GM12891 (cell line): ENCODE results near the gene ZNF827.
A peak's percentile ranks its signal among the peaks of the same experiment; 100 is the strongest.

Experiments
- DNase-seq: peaks from one replicate; pipeline ENCODE4 v3.0.0; 2011; ENCODE audit warnings: low spot score; ENCODE audit not compliant: insufficient read length
- FAIRE-seq: peaks from 2 replicates; lab custom pipeline; 2011; peaks lifted over from hg19 to GRCh38; lab: Jason Lieb, UNC
- PAX5 ChIP-seq: IDR thresholded peaks from 2 replicates; pipeline ENCODE4 v1.6.1; 2011; ENCODE audit warnings: low read length, moderate library complexity, mild to moderate bottlenecking; ENCODE audit not compliant: insufficient read depth, severe bottlenecking
- POLR2A ChIP-seq: IDR thresholded peaks from 2 replicates; pipeline ENCODE4 v1.6.1; 2011; ENCODE audit warnings: low read depth, low read length, control low read depth
- POLR2AphosphoS5 ChIP-seq: IDR thresholded peaks from 2 replicates; pipeline ENCODE4 v1.6.1; 2011; ENCODE audit warnings: low read depth, low read length, control low read depth
- POU2F2 ChIP-seq: IDR thresholded peaks from 2 replicates; pipeline ENCODE4 v1.6.1; 2011; ENCODE audit warnings: low read depth, mild to moderate bottlenecking, control low read depth, low read length, moderate library complexity
- SPI1 ChIP-seq: IDR thresholded peaks from 2 replicates; pipeline ENCODE4 v1.6.1; 2011; ENCODE audit warnings: low read depth, low read length, control low read depth
- TAF1 ChIP-seq: IDR thresholded peaks from 2 replicates; pipeline ENCODE4 v1.6.1; 2011; ENCODE audit warnings: low read depth, low read length, control low read depth

The ZNF827 gene

DNA sequence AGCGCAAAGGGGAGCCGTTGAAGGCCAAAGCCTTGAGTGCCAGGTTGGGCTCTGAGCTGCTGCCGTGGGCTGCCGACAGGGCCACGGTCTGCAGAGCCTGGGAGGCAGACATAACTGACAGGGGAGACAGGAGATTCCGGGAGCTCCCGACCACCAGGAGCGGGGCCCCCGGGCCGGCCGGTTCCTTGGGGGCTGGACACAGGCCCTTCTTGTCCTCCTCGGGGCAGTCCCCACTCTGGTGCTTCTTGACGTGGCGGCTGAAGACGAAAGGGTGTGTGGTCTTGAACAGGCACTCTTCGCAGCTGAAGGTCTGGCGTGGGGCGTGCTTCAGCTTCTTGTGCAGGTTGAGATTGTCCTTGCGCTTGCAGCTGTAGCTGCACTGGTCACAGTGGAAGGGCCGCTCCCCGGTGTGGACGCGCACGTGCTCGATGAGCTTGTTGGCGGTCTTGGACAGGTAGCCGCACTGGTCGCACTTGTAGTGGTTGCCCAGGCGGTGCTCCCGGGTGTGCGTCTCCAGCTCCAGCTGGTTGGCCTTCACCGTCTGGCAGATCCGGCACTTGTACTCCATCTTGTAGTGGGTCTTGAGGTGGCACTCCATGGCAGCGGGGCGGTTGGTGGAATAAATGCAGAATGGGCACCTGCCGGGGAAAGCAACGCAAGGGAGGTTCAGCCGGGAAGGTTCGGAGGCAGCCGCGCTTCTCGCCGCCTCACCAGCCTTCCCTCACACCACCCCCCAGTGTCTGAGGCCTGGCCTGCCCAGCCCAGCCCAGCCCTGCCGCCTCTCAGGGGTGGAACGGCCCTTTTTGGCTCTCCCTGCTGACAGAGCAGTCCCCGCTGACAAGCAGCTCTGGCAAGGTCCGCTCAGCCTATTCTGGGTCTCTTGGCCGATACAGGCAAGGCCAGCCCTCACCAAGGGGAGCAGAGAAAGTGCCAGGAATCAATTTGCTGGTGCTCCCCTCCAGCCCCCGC lies 177.4 kb downstream of the ZNF827 start:
- FAIRE-seq (no peak), DNase-seq (no peak)
- TF ChIP-seq POU2F2 (no peak), TAF1 (no peak)

DNA sequence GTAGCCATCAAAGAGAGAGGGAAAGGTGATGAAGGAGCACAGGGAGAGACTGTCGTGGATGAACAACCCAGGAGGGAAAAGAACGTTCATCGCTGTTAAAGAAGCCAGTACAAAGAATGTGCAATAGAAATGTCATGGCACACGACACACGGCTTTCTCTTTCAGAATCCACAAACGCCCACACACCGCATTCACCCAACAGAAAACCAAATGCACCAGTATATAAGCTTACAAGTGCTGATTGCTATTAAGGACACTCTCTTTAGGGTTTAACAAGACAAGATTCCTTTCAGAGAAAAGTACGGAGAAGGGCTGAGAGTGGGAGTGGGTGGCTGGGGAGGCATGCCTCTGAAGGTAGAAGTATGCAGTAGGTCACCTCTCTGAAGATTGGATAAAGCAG lies 178.4 kb downstream of the ZNF827 start:
- TF ChIP-seq POLR2A (no peak), POLR2AphosphoS5 (no peak), POU2F2 (no peak), PAX5 (no peak), SPI1 (no peak), TAF1 (no peak)
- DNase-seq (no peak), FAIRE-seq (no peak)

DNA sequence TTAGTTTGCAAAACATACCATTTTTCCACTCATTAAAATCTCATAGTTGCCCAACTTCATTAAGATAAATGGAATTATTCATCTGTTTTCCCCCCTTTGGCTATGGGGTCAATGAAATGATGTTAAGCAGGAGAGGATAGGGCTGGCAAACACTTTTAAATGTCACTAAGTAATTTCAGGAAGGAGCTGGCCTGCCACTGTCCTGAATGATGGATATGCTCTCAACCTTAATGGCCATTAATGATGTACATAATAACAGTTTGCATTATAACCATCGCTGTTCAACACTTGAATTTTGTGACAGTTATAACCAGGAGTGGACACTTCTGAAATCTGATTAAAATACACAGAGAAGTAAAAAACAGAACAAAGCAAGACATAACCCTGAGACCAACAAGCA lies 181.4 kb downstream of the ZNF827 start:
- FAIRE-seq (peak; percentile 67), DNase-seq (no peak)
- no peak for TF ChIP-seq POLR2A
- no peak for TF ChIP-seq POU2F2
- no peak for TF ChIP-seq POLR2AphosphoS5
- TF ChIP-seq TAF1 = no peak
- no peak for TF ChIP-seq SPI1
- no peak for TF ChIP-seq PAX5

DNA sequence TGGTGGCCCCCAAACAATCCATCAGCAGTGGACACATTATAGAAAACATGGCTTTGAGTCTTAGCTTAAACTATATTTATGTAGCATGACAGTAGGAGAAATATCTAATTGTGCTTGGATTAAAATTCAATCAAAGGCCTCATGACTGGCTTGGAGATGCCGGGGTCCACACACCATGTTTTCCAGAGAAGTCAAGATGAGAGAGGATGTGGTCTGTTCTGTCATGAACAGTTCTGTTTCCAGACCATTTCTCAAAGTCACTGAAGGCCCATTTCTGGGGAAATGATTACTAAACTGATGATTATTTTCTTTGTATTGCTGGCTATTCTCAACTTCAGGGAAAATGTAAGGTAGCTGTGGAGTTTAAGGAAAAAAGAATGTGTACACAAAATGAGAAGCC lies 182.4 kb downstream of the ZNF827 start:
- FAIRE-seq (no peak), DNase-seq (no peak)
- TF ChIP-seq POLR2A (no peak), POLR2AphosphoS5 (no peak), SPI1 (no peak), TAF1 (no peak), PAX5 (no peak), POU2F2 (no peak)

DNA sequence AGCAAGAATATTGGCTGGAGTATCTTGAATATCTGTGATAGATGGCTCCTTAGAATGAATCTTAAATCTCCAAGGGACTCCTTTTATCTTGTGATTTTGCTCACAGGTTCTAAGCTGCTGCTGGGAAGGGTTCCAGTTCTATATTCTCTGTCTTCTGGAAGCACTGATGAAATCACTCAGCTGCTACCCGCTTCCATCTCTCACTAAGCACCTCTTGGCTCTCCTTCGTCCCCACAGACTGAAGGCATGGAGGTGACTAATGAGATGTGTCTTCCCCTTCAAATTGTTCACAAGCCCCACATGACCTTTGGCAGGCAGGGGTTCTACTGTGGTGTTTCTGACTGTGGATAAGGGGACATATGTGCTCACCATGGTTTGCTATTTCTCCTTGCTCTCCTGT lies 182.8 kb downstream of the ZNF827 start:
- DNase-seq = no peak
- FAIRE-seq = no peak
- TF ChIP-seq POLR2A (no peak), TAF1 (no peak), POU2F2 (no peak), PAX5 (no peak), POLR2AphosphoS5 (no peak), SPI1 (no peak)

DNA sequence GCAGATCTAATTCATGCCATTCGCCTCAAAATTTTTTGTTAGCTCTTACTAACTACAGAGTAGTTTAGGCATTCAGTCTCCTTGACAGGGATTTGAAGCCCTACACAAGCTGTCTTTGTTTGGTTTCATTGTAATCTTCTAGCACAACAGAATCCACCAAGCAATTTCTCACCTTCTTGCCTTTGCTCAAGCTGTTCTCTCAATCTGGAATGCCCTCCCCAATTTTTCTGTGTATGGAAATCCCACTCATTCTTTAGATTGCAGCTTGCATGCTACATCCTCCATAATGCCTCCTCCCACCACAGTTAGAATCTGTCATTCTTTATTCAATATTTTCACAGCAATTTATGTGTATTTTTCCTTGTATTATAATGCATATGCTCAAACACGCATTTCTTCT lies 195.0 kb downstream of the ZNF827 start:
- TF ChIP-seq POU2F2 (no peak), POLR2AphosphoS5 (no peak), POLR2A (no peak), PAX5 (no peak), TAF1 (no peak), SPI1 (no peak)
- FAIRE-seq (no peak), DNase-seq (no peak)

DNA sequence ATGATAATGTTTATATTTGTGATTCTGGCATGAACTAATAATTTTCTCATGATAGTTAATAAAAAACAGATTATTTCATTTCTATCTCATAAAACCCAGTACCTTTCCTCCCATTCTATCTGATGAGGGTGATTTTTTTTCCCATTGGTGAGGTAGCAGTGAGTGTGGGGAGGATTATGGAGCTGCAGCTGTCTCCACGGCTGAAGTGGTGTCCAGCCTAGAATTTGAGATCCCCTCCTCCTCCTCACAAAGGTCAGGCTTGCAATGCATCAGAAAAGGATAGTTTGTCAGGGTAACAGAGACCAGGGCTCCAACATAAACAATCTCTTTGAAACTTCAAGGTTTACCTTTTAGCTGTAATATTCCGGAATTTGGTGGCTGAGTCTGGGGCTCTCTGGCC lies 197.8 kb downstream of the ZNF827 start:
- FAIRE-seq = no peak
- DNase-seq = no peak
- TF ChIP-seq TAF1 (no peak), PAX5 (no peak), POLR2AphosphoS5 (no peak), POLR2A (no peak), POU2F2 (no peak), SPI1 (no peak)

DNA sequence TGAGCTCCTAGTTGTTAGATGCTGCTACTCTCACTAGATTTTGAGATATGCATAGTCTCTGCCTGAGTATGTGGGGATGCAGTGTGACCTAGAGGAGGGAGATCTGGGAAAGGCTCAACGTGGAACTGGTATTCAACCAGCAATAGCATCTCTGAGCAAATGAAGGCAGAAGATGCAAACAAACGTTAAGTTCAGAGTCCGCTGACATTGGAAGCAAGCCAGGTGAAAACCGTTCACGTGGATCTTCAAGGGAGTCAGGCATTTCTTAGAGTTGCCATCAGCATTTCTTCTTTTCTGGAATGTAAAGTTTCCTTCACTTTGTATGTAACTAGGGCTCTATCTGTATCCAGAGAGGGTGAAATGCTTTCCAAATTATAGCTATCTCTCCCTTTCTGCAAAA lies 198.8 kb downstream of the ZNF827 start:
- no peak for DNase-seq
- TF ChIP-seq POU2F2 = no peak
- TF ChIP-seq PAX5 = no peak
- TF ChIP-seq POLR2A = no peak
- no peak for TF ChIP-seq TAF1
- no peak for TF ChIP-seq POLR2AphosphoS5
- no peak for TF ChIP-seq SPI1
- no peak for FAIRE-seq

DNA sequence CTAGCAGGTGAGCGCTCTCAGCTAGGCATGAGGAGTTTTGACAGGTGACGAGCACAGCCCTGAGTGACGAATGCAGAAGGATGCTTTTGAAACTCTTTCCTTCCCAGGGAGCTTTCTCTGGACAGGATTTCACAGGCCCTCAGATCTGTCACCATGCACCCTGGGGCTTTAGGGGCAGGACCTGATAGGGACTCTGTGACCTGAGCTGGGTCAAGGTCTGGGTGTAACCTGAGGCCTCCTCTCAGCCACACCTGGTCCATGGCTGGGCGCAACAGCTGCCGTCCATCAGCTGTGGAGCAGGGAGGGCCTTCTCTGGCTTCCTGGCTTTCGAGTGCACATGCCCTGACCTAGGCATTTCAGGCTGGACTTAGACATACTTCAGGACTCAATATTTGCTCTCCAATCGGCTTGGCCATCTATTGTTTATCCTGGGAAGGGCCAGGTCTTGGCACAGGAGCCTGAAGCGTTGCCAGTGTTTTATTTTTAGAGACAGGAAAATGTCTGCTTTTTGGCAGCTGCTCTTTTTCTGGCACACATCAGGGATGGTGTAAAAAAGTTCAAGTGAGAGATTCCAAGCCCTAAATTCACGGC lies 202.3 kb downstream of the ZNF827 start:
- FAIRE-seq (no peak), DNase-seq (no peak)
- TF ChIP-seq PAX5 (no peak), POLR2AphosphoS5 (no peak), POLR2A (no peak), POU2F2 (no peak), SPI1 (no peak), TAF1 (no peak)

DNA sequence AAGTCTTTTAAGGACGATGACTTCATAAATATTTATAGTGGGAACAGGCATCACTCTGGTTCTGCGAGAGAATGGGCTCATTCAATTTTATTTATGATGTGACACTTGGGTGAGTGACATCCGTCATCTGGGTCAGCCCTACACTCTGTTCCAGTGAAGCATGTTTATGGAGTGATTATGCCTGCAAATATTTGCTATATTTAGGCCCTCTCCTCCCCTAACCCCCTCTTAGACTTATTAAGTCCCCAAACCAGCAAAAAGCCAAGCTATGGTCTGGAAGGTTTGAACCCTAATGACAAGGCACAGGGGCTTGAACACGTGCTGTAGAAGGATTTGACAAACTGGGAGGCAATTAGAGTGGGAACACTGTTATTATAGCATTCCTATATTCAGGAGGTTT lies 202.8 kb downstream of the ZNF827 start:
- DNase-seq (no peak), FAIRE-seq (no peak)
- TF ChIP-seq POLR2A = no peak
- no peak for TF ChIP-seq POLR2AphosphoS5

DNA sequence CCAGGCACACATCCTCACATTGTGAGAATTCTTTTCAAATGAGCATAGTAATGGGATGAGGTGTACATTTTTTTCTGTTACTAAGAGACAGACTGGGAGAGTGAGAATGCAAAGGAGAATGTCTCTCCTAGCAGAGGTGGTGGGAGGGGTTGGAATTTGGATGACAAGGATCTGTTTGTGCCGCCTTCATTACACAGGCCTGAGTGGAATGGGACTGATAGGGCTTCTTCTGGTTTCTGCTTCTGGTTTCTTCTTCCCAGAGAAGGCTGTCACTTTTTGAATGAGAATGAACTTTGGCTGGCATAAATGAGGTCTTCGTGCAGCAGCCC lies 203.3 kb downstream of the ZNF827 start:
- no peak for TF ChIP-seq SPI1
- TF ChIP-seq POLR2A = no peak
- no peak for TF ChIP-seq POLR2AphosphoS5
- no peak for TF ChIP-seq PAX5
- TF ChIP-seq TAF1 = no peak
- no peak for TF ChIP-seq POU2F2
- DNase-seq = no peak
- no peak for FAIRE-seq
